HepG2 (cell line): ENCODE data around the gene HOXA10. TPM values are rescaled to one million over a fixed set of nuclear protein-coding genes. Genes with fewer than 3 reads are reported as not detected.
A peak's percentile ranks its signal among the peaks of the same experiment; 100 is the strongest.

ENCODE experiments used
- ARNT2 ChIP-seq: sonication (generic); formaldehyde crosslinking; IDR thresholded peaks from 2 replicates; pipeline ENCODE4 v1.8.0; 2022; ENCODE audit warnings: mild to moderate bottlenecking, low read depth, missing genetic modification reagents, moderate library complexity
- GTF3A ChIP-seq: sonication (generic); formaldehyde crosslinking; conservative IDR thresholded peaks from 2 replicates; pipeline ENCODE4 v1.4.0; 2020; ENCODE audit warnings: mild to moderate bottlenecking, missing genetic modification reagents
- IRF2 ChIP-seq: IDR thresholded peaks from 2 replicates; pipeline ENCODE4 v1.6.1; 2018; ENCODE audit warnings: missing genetic modification reagents, missing compliant biosample characterization
- MXD4 ChIP-seq: IDR thresholded peaks from 2 replicates; pipeline ENCODE4 v1.6.1; 2016; ENCODE audit warnings: mild to moderate bottlenecking, missing biosample characterization, missing genetic modification reagents
- REL ChIP-seq: sonication (generic); formaldehyde crosslinking; conservative IDR thresholded peaks from 2 replicates; pipeline ENCODE4 v1.8.0; 2022; ENCODE audit warnings: mild to moderate bottlenecking, missing genetic modification reagents, moderate library complexity
- SKI ChIP-seq: fragments of 450-650 bp; IDR thresholded peaks from one replicate; pipeline ENCODE4 v1.6.1; 2018; ENCODE audit warnings: mild to moderate bottlenecking; ENCODE audit not compliant: partially characterized antibody
- ZFP41 ChIP-seq: sonication (generic); formaldehyde crosslinking; IDR thresholded peaks from 2 replicates; pipeline ENCODE4 v1.4.0; 2020; ENCODE audit warnings: mild to moderate bottlenecking, missing genetic modification reagents, borderline replicate concordance
- ZNF674 ChIP-seq: sonication (generic); formaldehyde crosslinking; IDR thresholded peaks from 2 replicates; pipeline ENCODE4 v1.5.0; 2020; ENCODE audit warnings: low read depth, mild to moderate bottlenecking, missing genetic modification reagents
- polyA plus RNA-seq, 8 experiments: library from polyadenylated mRNA; depleted of rRNA in 3 of 8; stranded (reverse) in 7 of 8; unstranded in 1 of 8; fragments of >200 nt; fragmentation: Illumina TruSeq in 4 of 8; extraction: Trizol in 4 of 8; gene quantifications; 2 replicates each; pipeline versions ENCODE4 v1.2.1 to v1.2.3, GENCODE V29; 2011 to 2016; ENCODE audit warnings: low read depth in 4 of 8, missing spikeins in 1 of 8, mixed read lengths in 1 of 8; ENCODE audit not compliant: insufficient read depth in 1 of 8
- total RNA-seq, 5 experiments: library from RNA; depleted of rRNA; stranded (reverse); fragments of >200 nt; fragmentation: Illumina TruSeq; extraction: Trizol; gene quantifications; 2 replicates each; pipeline ENCODE4 v1.2.3, GENCODE V29; 2016; ENCODE audit warnings: low read depth in 1 of 5
- TF ChIP-seq, protein P1 (sequence below): sonication (generic); formaldehyde crosslinking; IDR thresholded peaks from 2 replicates; pipeline ENCODE4 v1.4.0; 2020; ENCODE audit warnings: low read depth, missing genetic modification reagents
- TF ChIP-seq, protein P2 (sequence below): sonication (generic); formaldehyde crosslinking; IDR thresholded peaks from 2 replicates; pipeline ENCODE4 v1.4.0; 2020; ENCODE audit warnings: mild to moderate bottlenecking, missing genetic modification reagents
- TF ChIP-seq, protein P3 (sequence below): sonication (generic); formaldehyde crosslinking; IDR thresholded peaks from 2 replicates; pipeline ENCODE4 v1.5.1; 2020; ENCODE audit warnings: missing genetic modification reagents, mild to moderate bottlenecking, borderline replicate concordance
- TF ChIP-seq, protein P4 (sequence below): sonication (generic); formaldehyde crosslinking; IDR thresholded peaks from 2 replicates; pipeline ENCODE4 v1.4.0; 2020; ENCODE audit warnings: missing genetic modification reagents, borderline replicate concordance
- TF ChIP-seq, protein P5 (sequence below): sonication (generic); formaldehyde crosslinking; IDR thresholded peaks from 2 replicates; pipeline ENCODE4 v1.4.0; 2020; ENCODE audit warnings: missing genetic modification reagents

Gene HOXA10
- total and polyA plus RNA-seq, 2 of the 13 experiments (the other 11 are each of a cell fraction or from before 2014, with no cell fraction given): not detected

DNA sequence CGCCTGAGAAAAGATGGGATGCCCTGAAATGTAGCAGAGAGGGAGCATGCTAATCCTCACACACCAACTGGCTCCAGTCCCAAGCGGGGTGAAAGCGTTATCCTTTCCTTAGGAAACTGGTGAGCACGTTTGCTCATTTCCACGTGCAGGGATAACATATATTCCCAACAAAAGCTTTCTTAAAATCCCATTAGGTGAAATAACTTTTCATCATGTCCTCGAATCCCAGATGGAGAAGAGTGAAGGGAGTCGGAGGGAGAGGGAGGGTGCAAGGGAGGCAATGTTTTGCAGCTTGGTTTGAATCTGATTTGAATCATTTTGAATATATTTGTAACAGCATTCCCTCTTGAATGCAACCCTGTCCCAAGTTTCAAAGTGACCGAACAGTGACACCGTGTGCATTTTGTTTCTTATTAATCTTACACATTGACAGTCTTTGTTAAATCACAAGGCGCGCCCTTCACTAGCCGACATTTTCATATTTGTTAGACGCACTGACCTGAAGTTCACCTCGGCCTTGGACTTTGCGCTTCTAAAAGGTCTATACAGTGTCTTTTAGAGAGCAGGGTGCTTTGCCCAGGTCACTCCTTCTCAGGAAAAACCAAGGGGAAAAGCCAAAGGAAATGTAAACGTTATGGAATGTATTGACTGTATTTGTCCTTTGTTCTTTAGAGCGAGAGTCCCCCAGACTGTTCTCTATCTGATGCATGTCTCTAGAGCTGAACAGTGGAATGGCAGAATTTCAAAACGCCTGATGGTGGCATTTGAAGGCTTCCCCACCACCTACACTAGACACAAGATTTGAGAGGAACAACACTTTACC, 40.5 kb downstream of the HOXA10 start (continued):
- TF ChIP-seq, protein P1, sequence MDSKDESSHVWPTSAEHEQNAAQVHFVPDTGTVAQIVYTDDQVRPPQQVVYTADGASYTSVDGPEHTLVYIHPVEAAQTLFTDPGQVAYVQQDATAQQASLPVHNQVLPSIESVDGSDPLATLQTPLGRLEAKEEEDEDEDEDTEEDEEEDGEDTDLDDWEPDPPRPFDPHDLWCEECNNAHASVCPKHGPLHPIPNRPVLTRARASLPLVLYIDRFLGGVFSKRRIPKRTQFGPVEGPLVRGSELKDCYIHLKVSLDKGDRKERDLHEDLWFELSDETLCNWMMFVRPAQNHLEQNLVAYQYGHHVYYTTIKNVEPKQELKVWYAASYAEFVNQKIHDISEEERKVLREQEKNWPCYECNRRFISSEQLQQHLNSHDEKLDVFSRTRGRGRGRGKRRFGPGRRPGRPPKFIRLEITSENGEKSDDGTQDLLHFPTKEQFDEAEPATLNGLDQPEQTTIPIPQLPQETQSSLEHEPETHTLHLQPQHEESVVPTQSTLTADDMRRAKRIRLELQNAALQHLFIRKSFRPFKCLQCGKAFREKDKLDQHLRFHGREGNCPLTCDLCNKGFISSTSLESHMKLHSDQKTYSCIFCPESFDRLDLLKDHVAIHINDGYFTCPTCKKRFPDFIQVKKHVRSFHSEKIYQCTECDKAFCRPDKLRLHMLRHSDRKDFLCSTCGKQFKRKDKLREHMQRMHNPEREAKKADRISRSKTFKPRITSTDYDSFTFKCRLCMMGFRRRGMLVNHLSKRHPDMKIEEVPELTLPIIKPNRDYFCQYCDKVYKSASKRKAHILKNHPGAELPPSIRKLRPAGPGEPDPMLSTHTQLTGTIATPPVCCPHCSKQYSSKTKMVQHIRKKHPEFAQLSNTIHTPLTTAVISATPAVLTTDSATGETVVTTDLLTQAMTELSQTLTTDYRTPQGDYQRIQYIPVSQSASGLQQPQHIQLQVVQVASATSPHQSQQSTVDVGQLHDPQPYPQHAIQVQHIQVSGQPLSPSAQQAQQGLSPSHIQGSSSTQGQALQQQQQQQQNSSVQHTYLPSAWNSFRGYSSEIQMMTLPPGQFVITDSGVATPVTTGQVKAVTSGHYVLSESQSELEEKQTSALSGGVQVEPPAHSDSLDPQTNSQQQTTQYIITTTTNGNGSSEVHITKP (CRISPR knock-in tag): no peak
- TF ChIP-seq REL (CRISPR knock-in tag) (no peak), IRF2 (CRISPR knock-in tag) (no peak), MXD4 (no peak), SKI (peak; percentile 94), ZFP41 (CRISPR knock-in tag) (no peak), ARNT2 (CRISPR knock-in tag) (no peak), GTF3A (CRISPR knock-in tag) (no peak), ZNF674 (CRISPR knock-in tag) (no peak)
- TF ChIP-seq, protein P2, sequence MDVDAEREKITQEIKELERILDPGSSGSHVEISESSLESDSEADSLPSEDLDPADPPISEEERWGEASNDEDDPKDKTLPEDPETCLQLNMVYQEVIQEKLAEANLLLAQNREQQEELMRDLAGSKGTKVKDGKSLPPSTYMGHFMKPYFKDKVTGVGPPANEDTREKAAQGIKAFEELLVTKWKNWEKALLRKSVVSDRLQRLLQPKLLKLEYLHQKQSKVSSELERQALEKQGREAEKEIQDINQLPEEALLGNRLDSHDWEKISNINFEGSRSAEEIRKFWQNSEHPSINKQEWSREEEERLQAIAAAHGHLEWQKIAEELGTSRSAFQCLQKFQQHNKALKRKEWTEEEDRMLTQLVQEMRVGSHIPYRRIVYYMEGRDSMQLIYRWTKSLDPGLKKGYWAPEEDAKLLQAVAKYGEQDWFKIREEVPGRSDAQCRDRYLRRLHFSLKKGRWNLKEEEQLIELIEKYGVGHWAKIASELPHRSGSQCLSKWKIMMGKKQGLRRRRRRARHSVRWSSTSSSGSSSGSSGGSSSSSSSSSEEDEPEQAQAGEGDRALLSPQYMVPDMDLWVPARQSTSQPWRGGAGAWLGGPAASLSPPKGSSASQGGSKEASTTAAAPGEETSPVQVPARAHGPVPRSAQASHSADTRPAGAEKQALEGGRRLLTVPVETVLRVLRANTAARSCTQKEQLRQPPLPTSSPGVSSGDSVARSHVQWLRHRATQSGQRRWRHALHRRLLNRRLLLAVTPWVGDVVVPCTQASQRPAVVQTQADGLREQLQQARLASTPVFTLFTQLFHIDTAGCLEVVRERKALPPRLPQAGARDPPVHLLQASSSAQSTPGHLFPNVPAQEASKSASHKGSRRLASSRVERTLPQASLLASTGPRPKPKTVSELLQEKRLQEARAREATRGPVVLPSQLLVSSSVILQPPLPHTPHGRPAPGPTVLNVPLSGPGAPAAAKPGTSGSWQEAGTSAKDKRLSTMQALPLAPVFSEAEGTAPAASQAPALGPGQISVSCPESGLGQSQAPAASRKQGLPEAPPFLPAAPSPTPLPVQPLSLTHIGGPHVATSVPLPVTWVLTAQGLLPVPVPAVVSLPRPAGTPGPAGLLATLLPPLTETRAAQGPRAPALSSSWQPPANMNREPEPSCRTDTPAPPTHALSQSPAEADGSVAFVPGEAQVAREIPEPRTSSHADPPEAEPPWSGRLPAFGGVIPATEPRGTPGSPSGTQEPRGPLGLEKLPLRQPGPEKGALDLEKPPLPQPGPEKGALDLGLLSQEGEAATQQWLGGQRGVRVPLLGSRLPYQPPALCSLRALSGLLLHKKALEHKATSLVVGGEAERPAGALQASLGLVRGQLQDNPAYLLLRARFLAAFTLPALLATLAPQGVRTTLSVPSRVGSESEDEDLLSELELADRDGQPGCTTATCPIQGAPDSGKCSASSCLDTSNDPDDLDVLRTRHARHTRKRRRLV: no peak
- TF ChIP-seq, protein P3, sequence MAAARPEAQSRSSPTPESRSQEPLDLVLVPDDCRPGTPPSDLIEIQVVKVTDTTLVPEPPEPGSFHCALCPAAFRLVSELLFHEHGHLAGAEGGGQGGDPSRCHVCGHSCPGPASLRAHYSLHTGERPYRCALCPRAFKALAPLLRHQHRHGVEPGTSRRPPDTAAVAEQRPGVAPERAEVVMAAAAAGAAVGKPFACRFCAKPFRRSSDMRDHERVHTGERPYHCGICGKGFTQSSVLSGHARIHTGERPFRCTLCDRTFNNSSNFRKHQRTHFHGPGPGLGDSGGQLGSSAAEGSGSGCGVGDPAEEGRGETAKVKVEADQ (CRISPR knock-in tag): no peak
- TF ChIP-seq, protein P4, sequence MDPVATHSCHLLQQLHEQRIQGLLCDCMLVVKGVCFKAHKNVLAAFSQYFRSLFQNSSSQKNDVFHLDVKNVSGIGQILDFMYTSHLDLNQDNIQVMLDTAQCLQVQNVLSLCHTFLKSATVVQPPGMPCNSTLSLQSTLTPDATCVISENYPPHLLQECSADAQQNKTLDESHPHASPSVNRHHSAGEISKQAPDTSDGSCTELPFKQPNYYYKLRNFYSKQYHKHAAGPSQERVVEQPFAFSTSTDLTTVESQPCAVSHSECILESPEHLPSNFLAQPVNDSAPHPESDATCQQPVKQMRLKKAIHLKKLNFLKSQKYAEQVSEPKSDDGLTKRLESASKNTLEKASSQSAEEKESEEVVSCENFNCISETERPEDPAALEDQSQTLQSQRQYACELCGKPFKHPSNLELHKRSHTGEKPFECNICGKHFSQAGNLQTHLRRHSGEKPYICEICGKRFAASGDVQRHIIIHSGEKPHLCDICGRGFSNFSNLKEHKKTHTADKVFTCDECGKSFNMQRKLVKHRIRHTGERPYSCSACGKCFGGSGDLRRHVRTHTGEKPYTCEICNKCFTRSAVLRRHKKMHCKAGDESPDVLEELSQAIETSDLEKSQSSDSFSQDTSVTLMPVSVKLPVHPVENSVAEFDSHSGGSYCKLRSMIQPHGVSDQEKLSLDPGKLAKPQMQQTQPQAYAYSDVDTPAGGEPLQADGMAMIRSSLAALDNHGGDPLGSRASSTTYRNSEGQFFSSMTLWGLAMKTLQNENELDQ: no peak
- TF ChIP-seq, protein P5, sequence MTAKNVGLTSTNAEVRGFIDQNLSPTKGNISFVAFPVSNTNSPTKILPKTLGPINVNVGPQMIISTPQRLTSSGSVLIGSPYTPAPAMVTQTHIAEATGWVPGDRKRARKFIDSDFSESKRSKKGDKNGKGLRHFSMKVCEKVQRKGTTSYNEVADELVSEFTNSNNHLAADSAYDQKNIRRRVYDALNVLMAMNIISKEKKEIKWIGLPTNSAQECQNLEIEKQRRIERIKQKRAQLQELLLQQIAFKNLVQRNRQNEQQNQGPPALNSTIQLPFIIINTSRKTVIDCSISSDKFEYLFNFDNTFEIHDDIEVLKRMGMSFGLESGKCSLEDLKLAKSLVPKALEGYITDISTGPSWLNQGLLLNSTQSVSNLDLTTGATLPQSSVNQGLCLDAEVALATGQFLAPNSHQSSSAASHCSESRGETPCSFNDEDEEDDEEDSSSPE: no peak
